ENCODE measurements around the gene BRSK2.

BRSK2 gene

GRCh38 chr11:1438261-1438966 is 48.7 kb downstream of the BRSK2 start:
- no peak overlapping the region for H3K4me3 ChIP-seq (ENCODE audit: low read depth, low read length)
- in situ Hi-C loops (cut with HindIII; ENCODE audit: low sequenced_read_pairs), result no loop called here
- DNase-seq (ENCODE audit: low read depth, low spot score), result no peak
- TF ChIP-seq, protein P1, sequence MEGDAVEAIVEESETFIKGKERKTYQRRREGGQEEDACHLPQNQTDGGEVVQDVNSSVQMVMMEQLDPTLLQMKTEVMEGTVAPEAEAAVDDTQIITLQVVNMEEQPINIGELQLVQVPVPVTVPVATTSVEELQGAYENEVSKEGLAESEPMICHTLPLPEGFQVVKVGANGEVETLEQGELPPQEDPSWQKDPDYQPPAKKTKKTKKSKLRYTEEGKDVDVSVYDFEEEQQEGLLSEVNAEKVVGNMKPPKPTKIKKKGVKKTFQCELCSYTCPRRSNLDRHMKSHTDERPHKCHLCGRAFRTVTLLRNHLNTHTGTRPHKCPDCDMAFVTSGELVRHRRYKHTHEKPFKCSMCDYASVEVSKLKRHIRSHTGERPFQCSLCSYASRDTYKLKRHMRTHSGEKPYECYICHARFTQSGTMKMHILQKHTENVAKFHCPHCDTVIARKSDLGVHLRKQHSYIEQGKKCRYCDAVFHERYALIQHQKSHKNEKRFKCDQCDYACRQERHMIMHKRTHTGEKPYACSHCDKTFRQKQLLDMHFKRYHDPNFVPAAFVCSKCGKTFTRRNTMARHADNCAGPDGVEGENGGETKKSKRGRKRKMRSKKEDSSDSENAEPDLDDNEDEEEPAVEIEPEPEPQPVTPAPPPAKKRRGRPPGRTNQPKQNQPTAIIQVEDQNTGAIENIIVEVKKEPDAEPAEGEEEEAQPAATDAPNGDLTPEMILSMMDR (IDR thresholded peaks at IDR 0.05; ENCODE audit: low read depth, low read length), result no peak

- in situ Hi-C loops (cut with HindIII; ENCODE audit: low sequenced_read_pairs), result no loop called here
- TF ChIP-seq, protein P1 (IDR thresholded peaks at IDR 0.05; ENCODE audit: low read depth, low read length), result no peak
- H3K4me3 ChIP-seq (ENCODE audit: low read depth, low read length), result no peak overlapping the region
- no peak for DNase-seq (ENCODE audit: low read depth, low spot score)
Measured at GRCh38 chr11:1438967-1439330, 49.2 kb downstream of the BRSK2 start.

- H3K4me3 ChIP-seq (ENCODE audit: low read depth, low read length), result no peak overlapping the region
- no peak for DNase-seq (ENCODE audit: low read depth, low spot score)
- TF ChIP-seq, protein P1 (IDR thresholded peaks at IDR 0.05; ENCODE audit: low read depth, low read length), result no peak
- in situ Hi-C loops (cut with HindIII; ENCODE audit: low sequenced_read_pairs), result no loop called here
Measured at GRCh38 chr11:1439341-1439740, 49.6 kb downstream of the BRSK2 start.

GRCh38 chr11:1440066-1440465 is 50.3 kb downstream of the BRSK2 start:
- TF ChIP-seq, protein P1 (IDR thresholded peaks at IDR 0.05; ENCODE audit: low read depth, low read length), result no peak
- DNase-seq (ENCODE audit: low read depth, low spot score), result no peak
- in situ Hi-C loops (cut with HindIII; ENCODE audit: low sequenced_read_pairs), result no loop called here
- no peak overlapping the region for H3K4me3 ChIP-seq (ENCODE audit: low read depth, low read length)

- no peak for DNase-seq (ENCODE audit: low read depth, low spot score)
- in situ Hi-C loops (cut with HindIII; ENCODE audit: low sequenced_read_pairs), result no loop called here
- TF ChIP-seq, protein P1 (IDR thresholded peaks at IDR 0.05; ENCODE audit: low read depth, low read length), result no peak
- H3K4me3 ChIP-seq (ENCODE audit: low read depth, low read length), result no peak overlapping the region
Measured at GRCh38 chr11:1440496-1440895, 50.8 kb downstream of the BRSK2 start.

- in situ Hi-C loops (cut with HindIII; ENCODE audit: low sequenced_read_pairs), result no loop called here
- TF ChIP-seq, protein P1 (IDR thresholded peaks at IDR 0.05; ENCODE audit: low read depth, low read length), result no peak
- no peak for DNase-seq (ENCODE audit: low read depth, low spot score)
- no peak overlapping the region for H3K4me3 ChIP-seq (ENCODE audit: low read depth, low read length)
Measured at GRCh38 chr11:1442163-1442562, 52.4 kb downstream of the BRSK2 start.
